Mesenchymal stem cell (in vitro differentiated cells and primary cell): Measurements from ENCODE around the gene CPNE1.

ENCODE experiments used
- DNase-seq: peaks from one replicate; pipeline ENCODE4 v3.0.0-alpha.2; 2013
- H2AFZ ChIP-seq: one replicate; pipeline ENCODE4 v1.6.1; 2013; ENCODE audit warnings: low read depth, mild to moderate bottlenecking, control low read depth, inconsistent platforms, low read length, moderate library complexity
- H2AK5ac ChIP-seq: 2 replicates; pipeline ENCODE4 v1.6.1; 2013; ENCODE audit warnings: low read length, moderate library complexity, mild to moderate bottlenecking, inconsistent platforms; ENCODE audit not compliant: severe bottlenecking
- H2BK120ac ChIP-seq: one replicate; pipeline ENCODE4 v1.6.1; 2013; ENCODE audit warnings: low read depth, mild to moderate bottlenecking, inconsistent platforms, low read length, moderate library complexity
- H2BK12ac ChIP-seq, 2 experiments: one replicate each; pipeline ENCODE4 v1.6.1; 2013; ENCODE audit warnings: inconsistent platforms in 2 of 2, low read length in 2 of 2, mild to moderate bottlenecking in 2 of 2, moderate library complexity in 2 of 2, control low read depth in 1 of 2
- H2BK15ac ChIP-seq: one replicate; pipeline ENCODE4 v1.6.1; 2013; ENCODE audit warnings: mild to moderate bottlenecking, low read depth, inconsistent platforms; ENCODE audit not compliant: poor library complexity, severe bottlenecking
- H2BK5ac ChIP-seq: 2 replicates; pipeline ENCODE4 v1.6.1; 2013; ENCODE audit warnings: low read depth, mild to moderate bottlenecking, low read length, control low read depth, inconsistent platforms; ENCODE audit not compliant: poor library complexity, severe bottlenecking
- H3K14ac ChIP-seq, 2 experiments: one replicate each; pipeline ENCODE4 v1.6.1; 2013; ENCODE audit warnings: inconsistent platforms in 2 of 2, low read length in 2 of 2, control low read depth in 1 of 2, mild to moderate bottlenecking in 1 of 2, moderate library complexity in 1 of 2
- H3K18ac ChIP-seq, 2 experiments: one replicate each; pipeline ENCODE4 v1.6.1; 2013; ENCODE audit warnings: inconsistent platforms in 2 of 2, low read length in 2 of 2, control low read depth in 1 of 2, low read depth in 1 of 2, mild to moderate bottlenecking in 1 of 2
- H3K23ac ChIP-seq, 2 experiments: one replicate each; pipeline ENCODE4 v1.6.1; 2013; ENCODE audit warnings: inconsistent platforms in 2 of 2, low read length in 2 of 2, mild to moderate bottlenecking in 2 of 2, moderate library complexity in 2 of 2, control low read depth in 1 of 2
- H3K27ac ChIP-seq: 2 replicates; pipeline ENCODE4 v1.5.1; 2013; ENCODE audit warnings: mild to moderate bottlenecking, moderate library complexity, low read length, control low read depth, inconsistent platforms; ENCODE audit not compliant: poor library complexity, severe bottlenecking
- H3K27me3 ChIP-seq, 2 experiments: 2 replicates each; pipeline versions ENCODE4 v1.6.1 to v1.7.0; 2013; ENCODE audit warnings: low read length in 2 of 2, mild to moderate bottlenecking in 2 of 2, moderate library complexity in 2 of 2, control low read depth in 1 of 2, inconsistent platforms in 1 of 2; ENCODE audit not compliant: control insufficient read depth in 1 of 2, insufficient read depth in 1 of 2
- H3K36me3 ChIP-seq, 2 experiments: 2 replicates each; pipeline versions ENCODE4 v1.6.1 to v1.7.0; 2013; ENCODE audit warnings: low read length in 2 of 2, control low read depth in 1 of 2, inconsistent platforms in 1 of 2, low read depth in 1 of 2, mild to moderate bottlenecking in 1 of 2; ENCODE audit not compliant: insufficient read depth in 2 of 2, control insufficient read depth in 1 of 2
- H3K4ac ChIP-seq, 2 experiments: one replicate each; pipeline ENCODE4 v1.6.1; 2013; ENCODE audit warnings: inconsistent platforms in 2 of 2, low read length in 2 of 2, mild to moderate bottlenecking in 2 of 2, moderate library complexity in 2 of 2, control low read depth in 1 of 2, low read depth in 1 of 2
- H3K4me1 ChIP-seq: 2 replicates; pipeline ENCODE4 v1.6.1; 2013; ENCODE audit warnings: low read depth, low read length, control low read depth; ENCODE audit not compliant: control insufficient read depth, insufficient read depth
- H3K4me2 ChIP-seq: 2 replicates; pipeline ENCODE4 v1.6.1; 2013; ENCODE audit warnings: low read length, mild to moderate bottlenecking, inconsistent platforms; ENCODE audit not compliant: poor library complexity, severe bottlenecking
- H3K4me3 ChIP-seq, 2 experiments: 2 replicates each; pipeline versions ENCODE4 v1.5.1 to v1.7.0; 2013; ENCODE audit warnings: low read length in 2 of 2, mild to moderate bottlenecking in 2 of 2, control low read depth in 1 of 2, low read depth in 1 of 2; ENCODE audit not compliant: insufficient read depth in 1 of 2
- H3K79me1 ChIP-seq: replicated peaks from 2 replicates; pipeline ENCODE4 v1.6.1; 2013; ENCODE audit warnings: mild to moderate bottlenecking, control low read depth, low read length, inconsistent platforms; ENCODE audit not compliant: poor library complexity, severe bottlenecking
- H3K9ac ChIP-seq: 2 replicates; pipeline ENCODE4 v1.7.0; 2013; ENCODE audit warnings: mild to moderate bottlenecking, low read length, moderate library complexity
- H3K9me3 ChIP-seq: 2 replicates; pipeline ENCODE4 v1.7.0; 2013; ENCODE audit warnings: mild to moderate bottlenecking, low read length; ENCODE audit not compliant: control insufficient read depth
- H4K8ac ChIP-seq: one replicate; pipeline ENCODE4 v1.6.1; 2013; ENCODE audit warnings: inconsistent platforms, mild to moderate bottlenecking, low read length, moderate library complexity
- H4K91ac ChIP-seq: one replicate; pipeline ENCODE4 v1.6.1; 2013; ENCODE audit warnings: mild to moderate bottlenecking, low read length, inconsistent platforms
- WGBS: methylation state at CpG from one replicate; pipeline ENCODE4 v1.1.7; 2013; ENCODE audit warnings: mixed read lengths; 5-methylcytosine and 5-hydroxymethylcytosine counted together

CPNE1 gene

GRCh38 chr20:35595456-35595855, 69.2 kb downstream of the CPNE1 start:
- DNase-seq = no peak

DNA sequence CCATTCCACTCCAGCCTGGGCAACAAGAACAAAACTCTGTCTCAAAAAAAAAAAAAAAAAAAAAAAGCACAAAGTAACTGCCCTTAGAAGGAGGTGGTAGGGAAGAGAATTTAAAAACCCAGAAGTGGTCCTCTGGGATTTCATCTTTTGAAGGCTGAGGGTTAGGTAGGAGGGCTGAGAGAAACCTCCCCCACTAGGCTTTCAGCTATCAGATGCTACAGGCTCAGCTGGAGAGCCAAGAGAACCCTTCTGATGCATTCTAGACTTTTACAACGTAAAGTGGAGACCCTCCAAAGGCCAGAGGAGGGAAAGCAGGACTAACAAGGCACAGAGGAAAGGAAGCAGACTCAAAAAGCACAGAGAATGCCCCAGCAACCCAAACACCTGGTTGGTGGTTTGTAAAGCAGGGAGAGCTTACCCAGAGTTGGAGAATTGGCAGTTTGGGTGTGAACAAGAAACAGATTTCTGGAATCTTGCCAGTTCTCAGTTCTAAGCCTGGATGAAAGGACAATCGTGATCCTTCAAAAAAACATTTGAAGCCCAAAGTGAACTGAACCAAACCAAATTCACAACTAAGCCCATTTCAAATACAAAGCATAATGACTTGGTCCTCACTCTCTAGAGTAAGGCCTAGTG, 72.2 kb downstream of the CPNE1 start:
- Histone ChIP-seq H4K91ac (no peak overlapping the region), H2BK12ac (no peak overlapping the region), H3K27me3 (peaks cover 13 to 17% of the 10 kb centered on the region in 2 experiments), H2AK5ac (no peak overlapping the region), H2BK5ac (no peak overlapping the region), H2BK120ac (no peak overlapping the region), H3K4me3 (no peak overlapping the region), H3K23ac (no peak overlapping the region), H3K18ac (no peak overlapping the region), H3K14ac (no peak overlapping the region), H3K27ac (no peak overlapping the region), H3K36me3 (no peaks in the 10 kb centered on the region), H3K9me3 (no peaks in the 10 kb centered on the region), H3K9ac (no peak overlapping the region), H2AFZ (no peak overlapping the region), H4K8ac (no peak overlapping the region), H2BK15ac (no peak overlapping the region), H3K4me1 (no peaks in the 10 kb centered on the region), H3K4me2 (no peak overlapping the region), H3K79me1 (no peaks in the 10 kb centered on the region), H3K4ac (no peak overlapping the region)
- DNase-seq = no peak
- WGBS = 0% methylated on average over 1 of the region's 2 CpGs

More at GRCh38 chr20:35595456-35595855, 69.2 kb downstream of the CPNE1 start:
- Histone ChIP-seq H3K27me3 (peaks cover 40 to 45% of the 10 kb centered on the region in 2 experiments), H2BK5ac (no peak overlapping the region), H3K27ac (no peak overlapping the region), H3K9me3 (no peaks in the 10 kb centered on the region), H3K36me3 (no peaks in the 10 kb centered on the region), H2BK12ac (no peak overlapping the region), H3K14ac (no peak overlapping the region), H3K18ac (no peak overlapping the region), H2AFZ (no peak overlapping the region), H4K8ac (no peak overlapping the region), H3K4me3 (no peak overlapping the region), H3K4me2 (no peak overlapping the region), H2BK120ac (no peak overlapping the region), H2AK5ac (no peak overlapping the region), H3K4me1 (no peaks in the 10 kb centered on the region), H3K4ac (no peak overlapping the region), H2BK15ac (no peak overlapping the region), H3K23ac (no peak overlapping the region), H3K79me1 (no peaks in the 10 kb centered on the region), H3K9ac (no peak overlapping the region), H4K91ac (no peak overlapping the region)
- 92% methylated on average over 17 of the region's 17 CpGs for WGBS

- Histone ChIP-seq H2BK120ac (no peak overlapping the region), H2BK15ac (no peak overlapping the region), H3K27ac (no peak overlapping the region), H2BK5ac (no peak overlapping the region), H3K4me1 (peaks cover 2% of the 10 kb centered on the region), H3K4ac (no peak overlapping the region), H4K8ac (no peak overlapping the region), H2AFZ (no peak overlapping the region), H3K23ac (no peak overlapping the region), H3K4me2 (no peak overlapping the region), H3K9me3 (no peaks in the 10 kb centered on the region), H3K79me1 (no peaks in the 10 kb centered on the region), H3K18ac (no peak overlapping the region), H3K4me3 (no peak overlapping the region), H3K36me3 (no peaks in the 10 kb centered on the region), H3K14ac (no peak overlapping the region), H4K91ac (no peak overlapping the region), H3K9ac (no peak overlapping the region), H2BK12ac (no peak overlapping the region), H3K27me3 (no peaks in the 10 kb centered on the region), H2AK5ac (no peak overlapping the region)
- DNase-seq = no peak
- 94% methylated on average over 13 of the region's 14 CpGs for WGBS
Observed at GRCh38 chr20:35588397-35588796, 76.3 kb downstream of the CPNE1 start.

DNA sequence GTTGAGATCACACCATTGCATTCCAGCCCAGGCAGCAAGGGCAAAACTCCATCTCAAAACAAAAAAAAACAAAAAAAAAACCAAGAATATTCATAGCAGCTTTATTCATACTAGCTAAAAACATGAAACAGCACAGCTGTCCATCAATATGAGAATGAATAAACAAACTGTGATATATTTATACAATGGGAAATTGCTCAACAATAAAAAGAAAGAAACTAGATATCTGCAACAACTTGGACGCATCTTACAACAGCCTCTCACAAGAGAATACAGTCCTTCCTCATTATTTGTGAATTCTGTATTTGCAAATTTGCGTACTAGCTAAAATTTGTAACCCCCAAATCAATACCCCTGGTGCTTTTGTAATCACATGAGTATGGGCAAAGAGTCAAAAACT, 77.3 kb downstream of the CPNE1 start:
- no peak overlapping the region for H2AK5ac ChIP-seq
- H3K14ac ChIP-seq = no peak overlapping the region
- H3K9ac ChIP-seq = no peak overlapping the region
- no peak overlapping the region for H4K91ac ChIP-seq
- no peak overlapping the region for H3K18ac ChIP-seq
- no peaks in the 10 kb centered on the region for H3K9me3 ChIP-seq
- H2BK15ac ChIP-seq = no peak overlapping the region
- no peak overlapping the region for H4K8ac ChIP-seq
- H3K4me1 ChIP-seq = peaks cover 2% of the 10 kb centered on the region
- no peak overlapping the region for H3K4ac ChIP-seq
- no peak overlapping the region for H2BK12ac ChIP-seq
- no peak overlapping the region for H2BK5ac ChIP-seq
- no peaks in the 10 kb centered on the region for H3K79me1 ChIP-seq
- 100% methylated on average over 2 of the region's 2 CpGs for WGBS
- DNase-seq = no peak
- H2AFZ ChIP-seq = no peak overlapping the region
- H3K27ac ChIP-seq = no peak overlapping the region
- H3K4me2 ChIP-seq = no peak overlapping the region
- H3K23ac ChIP-seq = no peak overlapping the region
- no peaks in the 10 kb centered on the region for H3K27me3 ChIP-seq
- no peak overlapping the region for H3K4me3 ChIP-seq
- H3K36me3 ChIP-seq = no peaks in the 10 kb centered on the region
- H2BK120ac ChIP-seq = no peak overlapping the region
